ENCODE results near the gene PDE4D.

The PDE4D gene

DNA sequence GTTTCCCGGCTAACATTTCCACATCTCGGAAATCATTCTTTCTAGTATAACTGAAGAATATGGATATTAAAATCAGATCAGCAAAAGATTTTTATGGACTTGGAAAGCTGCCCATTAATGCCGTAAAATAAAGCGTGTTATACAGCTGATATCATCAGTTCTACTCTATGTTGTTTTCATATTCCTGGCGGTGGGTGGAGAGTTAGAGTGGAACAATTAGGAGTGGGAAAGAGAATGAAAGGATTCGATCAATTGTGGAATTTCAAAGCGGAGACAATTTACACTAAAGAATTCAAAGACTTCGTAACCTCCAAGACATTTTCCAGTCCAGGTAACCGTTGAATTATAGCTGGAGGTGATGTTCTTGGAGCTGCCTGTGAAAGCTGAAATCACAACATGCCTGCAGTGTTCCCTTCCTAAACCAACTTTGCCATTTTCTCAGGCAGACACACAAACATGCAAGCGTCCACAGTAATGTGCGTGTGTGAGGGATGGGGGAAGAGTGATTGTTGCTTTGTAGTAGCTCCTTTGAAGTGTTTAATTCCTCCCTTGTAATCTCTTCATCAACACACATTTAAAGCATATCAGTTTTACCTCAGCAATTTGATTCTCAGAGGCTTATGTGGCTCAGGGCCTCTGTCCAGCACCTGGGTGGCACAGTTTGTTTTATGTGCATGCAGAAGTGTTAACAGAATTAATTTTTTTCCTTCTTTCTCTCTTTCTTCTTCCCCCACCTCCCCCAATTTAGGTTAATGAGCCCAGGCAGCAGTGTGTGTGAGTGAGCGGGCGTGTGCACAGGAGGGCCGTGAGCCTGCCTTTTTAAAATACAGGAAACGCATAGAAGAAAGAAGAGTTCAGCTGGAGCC lies 766.6 kb downstream of the PDE4D start:
- TF ChIP-seq EZH2 (optimal IDR thresholded peaks at IDR 0.05; ENCODE audit: low read depth, low read length) (no peak), EZH2phosphoT487 (IDR thresholded peaks at IDR 0.05; ENCODE audit: low read length) (no peak)
- TF ChIP-seq, protein P1, sequence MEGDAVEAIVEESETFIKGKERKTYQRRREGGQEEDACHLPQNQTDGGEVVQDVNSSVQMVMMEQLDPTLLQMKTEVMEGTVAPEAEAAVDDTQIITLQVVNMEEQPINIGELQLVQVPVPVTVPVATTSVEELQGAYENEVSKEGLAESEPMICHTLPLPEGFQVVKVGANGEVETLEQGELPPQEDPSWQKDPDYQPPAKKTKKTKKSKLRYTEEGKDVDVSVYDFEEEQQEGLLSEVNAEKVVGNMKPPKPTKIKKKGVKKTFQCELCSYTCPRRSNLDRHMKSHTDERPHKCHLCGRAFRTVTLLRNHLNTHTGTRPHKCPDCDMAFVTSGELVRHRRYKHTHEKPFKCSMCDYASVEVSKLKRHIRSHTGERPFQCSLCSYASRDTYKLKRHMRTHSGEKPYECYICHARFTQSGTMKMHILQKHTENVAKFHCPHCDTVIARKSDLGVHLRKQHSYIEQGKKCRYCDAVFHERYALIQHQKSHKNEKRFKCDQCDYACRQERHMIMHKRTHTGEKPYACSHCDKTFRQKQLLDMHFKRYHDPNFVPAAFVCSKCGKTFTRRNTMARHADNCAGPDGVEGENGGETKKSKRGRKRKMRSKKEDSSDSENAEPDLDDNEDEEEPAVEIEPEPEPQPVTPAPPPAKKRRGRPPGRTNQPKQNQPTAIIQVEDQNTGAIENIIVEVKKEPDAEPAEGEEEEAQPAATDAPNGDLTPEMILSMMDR (IDR thresholded peaks at IDR 0.05; ENCODE audit: low read length): no peak
- Histone ChIP-seq H3K27ac (ENCODE audit: low read length) (peak overlapping the region; percentile 82), H3K9me2 (replicated peaks; ENCODE audit: insufficient read depth, low read length) (no peaks in the 10 kb centered on the region), H3K4me2 (ENCODE audit: low read depth, low read length) (peak overlapping the region; percentile 64), H3K79me2 (ENCODE audit: low read length) (no peaks in the 10 kb centered on the region), H2AFZ (ENCODE audit: low read length) (peak overlapping the region; percentile 2), H3K27me3 (replicated peaks; ENCODE audit: insufficient read depth, low read length) (no peaks in the 10 kb centered on the region), H3F3A (ENCODE audit: insufficient read depth, low read length) (peaks cover 8% of the 10 kb centered on the region; the same call in 1 of the 2 replicates), H3K4me1 (ENCODE audit: low read length) (peaks cover 41% of the 10 kb centered on the region), H3K9me3 (replicated peaks; ENCODE audit: insufficient read depth, low read length) (no peaks in the 10 kb centered on the region), H4K20me1 (ENCODE audit: insufficient read depth, low read length) (no peaks in the 10 kb centered on the region), H3K9ac (ENCODE audit: low read length) (peak overlapping the region; percentile 67), H3K4me3 (ENCODE audit: low read length) (peak overlapping the region; percentile 15; the same call in 1 of the 2 replicates), H3K36me3 (replicated peaks; ENCODE audit: insufficient read depth, low read length) (no peaks in the 10 kb centered on the region)
- DNase-seq: no peak

DNA sequence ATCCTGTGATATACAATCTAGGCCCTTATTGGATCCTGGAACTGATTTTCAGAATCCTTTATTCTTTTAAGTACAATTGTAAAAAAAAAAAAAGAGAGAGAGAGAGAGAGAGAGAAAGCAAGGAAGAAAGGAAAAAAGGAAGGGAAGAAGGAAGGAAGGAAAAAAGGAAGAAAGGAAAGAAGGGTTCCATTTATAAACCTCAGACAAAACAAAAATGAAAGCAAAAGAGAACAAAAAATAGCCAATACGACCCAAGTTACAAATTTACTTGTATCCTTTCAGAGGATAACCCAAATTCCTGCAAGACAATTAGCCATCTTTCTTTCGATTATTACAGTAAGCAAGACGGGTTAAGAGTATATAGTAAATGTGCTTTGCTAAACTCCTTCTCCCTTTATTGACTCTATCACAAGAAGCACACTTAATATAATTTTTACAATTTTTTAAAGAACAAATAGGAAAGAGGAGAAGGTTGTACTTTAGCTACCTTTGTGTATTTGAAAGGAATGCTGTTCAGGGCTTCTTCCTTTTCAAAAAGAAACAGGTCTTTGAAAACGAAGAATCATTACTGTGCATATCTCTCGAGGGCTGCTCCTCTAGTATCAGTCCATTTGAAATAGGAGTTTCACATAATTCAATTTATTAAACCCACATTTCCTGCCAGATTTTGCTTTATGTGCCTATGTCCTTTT lies 767.4 kb downstream of the PDE4D start:
- H3K27me3 ChIP-seq (replicated peaks; ENCODE audit: insufficient read depth, low read length): no peaks in the 10 kb centered on the region
- peaks cover 8% of the 10 kb centered on the region; the same call in 1 of the 2 replicates for H3F3A ChIP-seq (ENCODE audit: insufficient read depth, low read length)
- H3K79me2 ChIP-seq (ENCODE audit: low read length): no peaks in the 10 kb centered on the region
- DNase-seq: no peak
- TF ChIP-seq, protein P1 (IDR thresholded peaks at IDR 0.05; ENCODE audit: low read length): no peak
- no peak for TF ChIP-seq EZH2phosphoT487 (IDR thresholded peaks at IDR 0.05; ENCODE audit: low read length)
- TF ChIP-seq EZH2 (optimal IDR thresholded peaks at IDR 0.05; ENCODE audit: low read depth, low read length): no peak
- no peaks in the 10 kb centered on the region for H3K36me3 ChIP-seq (replicated peaks; ENCODE audit: insufficient read depth, low read length)
- peak overlapping the region; percentile 26 for H3K9ac ChIP-seq (ENCODE audit: low read length)
- peak overlapping the region; percentile 64; the same call in 1 of the 2 replicates for H3K4me2 ChIP-seq (ENCODE audit: low read depth, low read length)
- no peaks in the 10 kb centered on the region for H3K9me3 ChIP-seq (replicated peaks; ENCODE audit: insufficient read depth, low read length)
- peaks cover 41% of the 10 kb centered on the region for H3K4me1 ChIP-seq (ENCODE audit: low read length)
- peak overlapping the region; percentile 2; the same call in 1 of the 2 replicates for H2AFZ ChIP-seq (ENCODE audit: low read length)
- no peaks in the 10 kb centered on the region for H3K9me2 ChIP-seq (replicated peaks; ENCODE audit: insufficient read depth, low read length)
- H3K27ac ChIP-seq (ENCODE audit: low read length): peak overlapping the region; percentile 82
- H4K20me1 ChIP-seq (ENCODE audit: insufficient read depth, low read length): no peaks in the 10 kb centered on the region
- 0 out of 2 replicates have a peak overlapping the region, but pooled peaks have one; percentile 11 for H3K4me3 ChIP-seq (ENCODE audit: low read length)

- H3K9ac ChIP-seq (ENCODE audit: low read length): peak overlapping the region; percentile 26; the same call in 1 of the 2 replicates
- peaks cover 41% of the 10 kb centered on the region for H3K4me1 ChIP-seq (ENCODE audit: low read length)
- no peaks in the 10 kb centered on the region for H3K9me2 ChIP-seq (replicated peaks; ENCODE audit: insufficient read depth, low read length)
- H3K79me2 ChIP-seq (ENCODE audit: low read length): no peaks in the 10 kb centered on the region
- DNase-seq: no peak
- H2AFZ ChIP-seq (ENCODE audit: low read length): 0 out of 2 replicates have a peak overlapping the region, but pooled peaks have one; percentile 2
- H3K36me3 ChIP-seq (replicated peaks; ENCODE audit: insufficient read depth, low read length): no peaks in the 10 kb centered on the region
- H4K20me1 ChIP-seq (ENCODE audit: insufficient read depth, low read length): no peaks in the 10 kb centered on the region
- peak overlapping the region; percentile 54; the same call in 1 of the 2 replicates for H3K27ac ChIP-seq (ENCODE audit: low read length)
- H3K4me3 ChIP-seq (ENCODE audit: low read length): no peak overlapping the region
- H3K9me3 ChIP-seq (replicated peaks; ENCODE audit: insufficient read depth, low read length): no peaks in the 10 kb centered on the region
- TF ChIP-seq EZH2phosphoT487 (IDR thresholded peaks at IDR 0.05; ENCODE audit: low read length) (no peak), EZH2 (optimal IDR thresholded peaks at IDR 0.05; ENCODE audit: low read depth, low read length) (no peak)
- TF ChIP-seq, protein P1 (IDR thresholded peaks at IDR 0.05; ENCODE audit: low read length): no peak
- peak overlapping the region; percentile 64; the same call in 1 of the 2 replicates for H3K4me2 ChIP-seq (ENCODE audit: low read depth, low read length)
- peaks cover 8% of the 10 kb centered on the region; the same call in 1 of the 2 replicates for H3F3A ChIP-seq (ENCODE audit: insufficient read depth, low read length)
- H3K27me3 ChIP-seq (replicated peaks; ENCODE audit: insufficient read depth, low read length): no peaks in the 10 kb centered on the region
These were observed 768.2 kb downstream of the PDE4D start for GRCh38 chr5:59125011-59125961.

Measured in MM.1S (cell line).